ENCODE data around the gene PRKN. TPM values are rescaled to one million over a fixed set of nuclear protein-coding genes. Genes with fewer than 3 reads are reported as not detected.

Gene PRKN
- total RNA-seq, 1 experiment from 2014 or later, result 1.1 TPM

DNA sequence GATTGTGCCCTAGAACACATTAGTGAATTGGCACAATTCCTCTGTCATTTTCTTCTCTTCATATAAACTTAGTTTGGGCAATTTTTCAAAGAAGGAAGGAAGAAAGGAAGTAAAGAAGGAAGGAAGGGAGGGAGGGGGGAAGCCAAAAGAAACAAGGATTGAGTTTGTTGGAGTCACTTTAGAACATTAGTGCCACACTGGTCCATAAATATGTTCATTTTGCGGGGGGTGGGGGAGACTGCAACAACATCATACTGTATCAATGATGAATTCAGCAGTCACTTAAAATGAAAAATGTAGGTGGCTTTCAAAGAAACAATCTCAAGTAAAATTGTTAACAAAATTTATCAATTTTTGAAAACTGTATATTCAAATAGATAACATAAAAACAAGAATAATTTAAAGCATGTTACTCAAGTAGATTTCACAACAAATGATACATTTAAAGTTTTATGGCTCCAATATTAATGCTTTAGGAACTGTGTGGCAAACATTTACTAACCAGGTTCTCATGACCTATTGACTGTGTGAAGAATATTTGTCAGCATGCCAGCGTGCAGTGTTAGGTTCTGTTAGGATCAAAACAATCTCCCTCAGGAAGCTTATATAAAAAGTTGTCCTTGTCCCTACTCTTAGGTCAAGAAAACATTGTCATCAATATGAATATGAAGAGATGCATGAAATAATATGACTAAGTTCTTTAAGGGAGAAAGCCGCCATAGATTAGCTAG is 1245.6 kb downstream of the PRKN start:
- in situ Hi-C loops (cut with HindIII; ENCODE audit: low pct_unique_long_range_greater_than_20kb, low sequenced_read_pairs), result no loop called here
- no peak for DNase-seq (ENCODE audit: low read depth)

DNA sequence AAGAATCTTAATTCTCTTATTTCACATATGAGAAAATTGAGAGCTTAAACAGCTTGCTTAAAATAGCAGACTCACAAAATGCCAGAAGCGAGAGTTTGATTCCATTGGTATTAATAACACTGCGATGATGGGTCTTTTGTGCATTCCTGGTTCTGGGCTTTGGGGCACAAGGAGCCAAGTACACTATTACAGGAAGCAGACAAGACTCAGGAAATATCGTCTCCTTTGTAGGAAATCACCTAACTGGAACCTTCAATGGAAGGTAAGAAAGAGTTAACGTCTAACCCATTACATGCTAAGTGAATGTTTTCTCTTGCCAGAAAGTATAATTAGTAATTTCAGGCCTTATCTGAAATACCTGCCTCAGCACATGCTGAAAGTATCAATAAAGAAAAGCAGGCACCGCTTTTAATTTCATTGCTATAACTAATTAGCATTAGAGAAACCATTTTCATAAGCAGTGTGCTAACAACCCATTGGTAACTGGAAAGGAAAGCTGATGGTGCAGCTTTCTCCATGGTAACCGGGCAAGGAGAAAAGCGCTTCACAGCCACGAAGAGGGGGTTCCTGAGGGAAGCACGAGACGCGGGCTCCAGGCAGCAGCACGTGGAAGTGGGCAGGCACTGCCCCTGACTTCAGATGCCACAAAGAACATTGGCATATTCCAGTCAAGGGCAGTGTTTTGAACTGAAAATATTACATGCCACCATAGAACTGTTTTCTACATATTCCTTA is 1247.0 kb downstream of the PRKN start:
- in situ Hi-C loops (cut with HindIII; ENCODE audit: low pct_unique_long_range_greater_than_20kb, low sequenced_read_pairs), result no loop called here
- DNase-seq (ENCODE audit: low read depth), result no peak

DNA sequence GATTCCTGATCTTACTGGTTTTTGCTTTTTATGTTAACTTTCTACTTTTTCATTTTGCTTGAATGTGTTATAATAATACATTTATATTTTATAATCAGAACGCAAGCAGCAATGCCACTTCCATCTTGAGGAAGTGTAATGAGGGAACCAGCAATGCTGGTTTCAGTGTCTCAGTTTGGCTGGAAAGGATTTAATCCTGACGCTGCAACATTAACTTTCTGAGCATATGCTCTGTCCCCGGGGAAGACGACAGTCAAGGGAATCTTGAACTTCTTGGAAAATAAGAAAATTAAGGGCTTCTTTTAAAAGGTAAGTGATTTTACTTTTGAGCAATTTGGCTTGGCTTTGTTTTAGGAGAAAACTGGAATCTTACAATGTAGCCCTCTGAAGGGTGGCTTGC is 1248.2 kb downstream of the PRKN start:
- in situ Hi-C loops (cut with HindIII; ENCODE audit: low pct_unique_long_range_greater_than_20kb, low sequenced_read_pairs), result no loop called here
- DNase-seq (ENCODE audit: low read depth), result no peak

DNA sequence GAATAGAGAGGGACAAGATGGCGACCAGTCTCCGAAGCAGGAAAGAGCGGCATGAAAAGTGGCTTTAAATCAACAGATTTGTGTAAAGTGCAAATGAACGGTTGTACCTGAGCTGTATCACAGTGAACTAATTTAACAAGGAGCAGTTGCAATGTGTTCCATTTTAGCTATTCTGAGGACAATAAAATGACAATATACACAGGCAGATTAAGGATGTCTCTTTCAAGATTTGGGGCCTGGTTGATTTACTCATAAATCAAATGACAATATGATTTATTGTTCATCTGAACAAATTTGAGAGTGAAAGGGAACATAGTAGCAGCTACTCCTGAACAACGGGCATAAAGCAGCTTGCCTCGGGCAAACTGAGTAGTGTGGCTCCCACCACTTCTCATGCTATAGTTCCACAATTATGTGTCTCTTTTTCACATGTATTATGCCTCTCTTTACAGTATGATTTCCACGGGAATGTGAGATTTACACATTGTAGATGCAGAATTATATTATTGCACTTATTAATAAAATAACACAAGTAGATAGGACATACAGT is 1249.6 kb downstream of the PRKN start:
- DNase-seq (ENCODE audit: low read depth), result no peak
- in situ Hi-C loops (cut with HindIII; ENCODE audit: low pct_unique_long_range_greater_than_20kb, low sequenced_read_pairs), result no loop called here

DNA sequence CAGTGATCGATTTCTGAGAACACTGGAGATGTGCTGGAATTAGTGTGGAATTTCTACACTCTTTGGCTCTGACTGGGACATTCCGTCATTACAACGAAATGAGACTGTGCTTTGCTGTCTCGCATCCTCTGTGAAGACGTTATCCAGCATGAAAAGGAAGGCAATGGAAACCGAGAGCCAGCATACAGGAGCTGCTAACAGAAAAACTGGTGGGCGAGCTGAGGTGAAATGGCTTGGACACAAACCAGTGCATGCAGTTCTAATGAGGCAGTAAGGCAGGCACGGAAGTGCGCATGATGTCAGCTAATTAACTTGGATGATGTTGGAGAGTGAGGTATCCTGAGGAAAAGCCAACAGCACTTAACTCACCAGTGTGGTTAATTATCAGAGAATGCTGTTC is 1250.9 kb downstream of the PRKN start:
- in situ Hi-C loops (cut with HindIII; ENCODE audit: low pct_unique_long_range_greater_than_20kb, low sequenced_read_pairs), result no loop called here
- DNase-seq (ENCODE audit: low read depth), result no peak

- in situ Hi-C loops (cut with HindIII; ENCODE audit: low pct_unique_long_range_greater_than_20kb, low sequenced_read_pairs), result no loop called here
- no peak for DNase-seq (ENCODE audit: low read depth)
Observed at GRCh38 chr6:161465403-161465802, 1262.2 kb downstream of the PRKN start.

DNA sequence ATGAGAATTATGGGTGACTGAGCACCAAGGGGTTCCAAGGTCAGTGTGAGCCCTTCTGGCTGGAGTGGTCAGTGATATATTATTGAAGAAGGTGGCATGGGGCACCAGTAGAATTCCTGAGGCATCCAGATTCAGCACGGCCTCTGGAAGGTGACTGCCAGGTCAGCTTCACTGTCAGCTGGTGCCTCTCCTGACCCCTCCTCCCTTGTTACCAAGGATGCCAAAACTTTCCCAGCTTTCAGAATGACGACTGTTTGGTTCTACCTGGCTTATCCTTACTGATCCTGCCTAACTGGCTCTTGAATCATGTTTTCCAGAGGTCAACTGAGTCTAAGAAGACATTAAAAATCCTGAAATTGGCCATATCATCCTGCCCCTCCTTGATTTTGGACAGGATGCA is 1264.5 kb downstream of the PRKN start:
- peak; percentile 59 for DNase-seq (ENCODE audit: low read depth)
- in situ Hi-C loops (cut with HindIII; ENCODE audit: low pct_unique_long_range_greater_than_20kb, low sequenced_read_pairs), result no loop called here

GRCh38 chr6:161462148-161462547 is 1265.4 kb downstream of the PRKN start:
- peak; percentile 54 for DNase-seq (ENCODE audit: low read depth)
- in situ Hi-C loops (cut with HindIII; ENCODE audit: low pct_unique_long_range_greater_than_20kb, low sequenced_read_pairs), result no loop called here

GRCh38 chr6:161459008-161459615 is 1268.5 kb downstream of the PRKN start:
- no peak for DNase-seq (ENCODE audit: low read depth)
- in situ Hi-C loops (cut with HindIII; ENCODE audit: low pct_unique_long_range_greater_than_20kb, low sequenced_read_pairs), result no loop called here

DNA sequence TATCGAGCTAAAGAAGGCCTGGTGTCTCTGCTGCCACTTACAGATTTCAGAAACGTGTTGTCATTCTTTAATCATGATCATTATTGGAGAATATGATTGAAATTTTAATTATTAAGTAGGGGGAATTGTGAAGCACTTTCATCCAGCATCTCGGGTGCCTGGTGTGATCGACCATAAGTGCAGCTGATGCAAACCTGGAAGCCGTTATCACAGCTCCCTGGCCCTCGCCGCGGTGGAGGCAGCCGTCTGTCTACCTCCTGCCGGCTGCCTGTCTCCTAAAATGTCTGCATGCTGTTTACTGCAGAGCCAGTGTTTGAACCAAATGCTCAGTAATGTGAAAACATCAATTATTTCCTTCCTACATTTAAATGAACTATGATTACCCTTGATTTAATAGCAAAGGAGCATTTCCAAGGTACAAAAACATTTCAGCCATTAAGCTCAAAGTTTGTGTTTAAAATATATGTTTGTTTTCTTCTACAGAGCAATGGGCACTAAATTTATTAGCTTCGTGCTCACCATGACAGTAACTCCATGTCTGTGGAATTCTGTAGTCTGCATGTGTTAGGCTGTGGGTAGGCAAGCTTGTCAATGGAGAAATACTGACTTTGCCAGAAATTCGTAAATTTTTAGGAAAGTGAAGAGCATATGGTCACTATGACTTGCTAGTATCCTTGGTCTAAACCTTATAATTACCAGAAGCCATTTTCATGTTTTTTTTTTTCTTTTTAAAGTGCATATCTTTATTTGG is 1269.2 kb downstream of the PRKN start:
- DNase-seq (ENCODE audit: low read depth), result no peak
- in situ Hi-C loops (cut with HindIII; ENCODE audit: low pct_unique_long_range_greater_than_20kb, low sequenced_read_pairs), result no loop called here

GRCh38 chr6:161455848-161456247 is 1271.7 kb downstream of the PRKN start:
- in situ Hi-C loops (cut with HindIII; ENCODE audit: low pct_unique_long_range_greater_than_20kb, low sequenced_read_pairs), result no loop called here
- no peak for DNase-seq (ENCODE audit: low read depth)

- DNase-seq (ENCODE audit: low read depth), result no peak
- in situ Hi-C loops (cut with HindIII; ENCODE audit: low pct_unique_long_range_greater_than_20kb, low sequenced_read_pairs), result no loop called here
Observed at GRCh38 chr6:161453558-161453957, 1274.0 kb downstream of the PRKN start.

- DNase-seq (ENCODE audit: low read depth), result no peak
- in situ Hi-C loops (cut with HindIII; ENCODE audit: low pct_unique_long_range_greater_than_20kb, low sequenced_read_pairs), result no loop called here
Observed at GRCh38 chr6:161452241-161452640, 1275.3 kb downstream of the PRKN start.

- in situ Hi-C loops (cut with HindIII; ENCODE audit: low pct_unique_long_range_greater_than_20kb, low sequenced_read_pairs), result no loop called here
- DNase-seq (ENCODE audit: low read depth), result no peak
Observed at GRCh38 chr6:161449521-161449920, 1278.0 kb downstream of the PRKN start.

- in situ Hi-C loops (cut with HindIII; ENCODE audit: low pct_unique_long_range_greater_than_20kb, low sequenced_read_pairs), result no loop called here
- DNase-seq (ENCODE audit: low read depth), result no peak
Observed at GRCh38 chr6:161446949-161447348, 1280.6 kb downstream of the PRKN start.

- in situ Hi-C loops (cut with HindIII; ENCODE audit: low pct_unique_long_range_greater_than_20kb, low sequenced_read_pairs), result no loop called here
Observed at GRCh38 chr6:161446296-161446925, 1281.2 kb downstream of the PRKN start.

DNA sequence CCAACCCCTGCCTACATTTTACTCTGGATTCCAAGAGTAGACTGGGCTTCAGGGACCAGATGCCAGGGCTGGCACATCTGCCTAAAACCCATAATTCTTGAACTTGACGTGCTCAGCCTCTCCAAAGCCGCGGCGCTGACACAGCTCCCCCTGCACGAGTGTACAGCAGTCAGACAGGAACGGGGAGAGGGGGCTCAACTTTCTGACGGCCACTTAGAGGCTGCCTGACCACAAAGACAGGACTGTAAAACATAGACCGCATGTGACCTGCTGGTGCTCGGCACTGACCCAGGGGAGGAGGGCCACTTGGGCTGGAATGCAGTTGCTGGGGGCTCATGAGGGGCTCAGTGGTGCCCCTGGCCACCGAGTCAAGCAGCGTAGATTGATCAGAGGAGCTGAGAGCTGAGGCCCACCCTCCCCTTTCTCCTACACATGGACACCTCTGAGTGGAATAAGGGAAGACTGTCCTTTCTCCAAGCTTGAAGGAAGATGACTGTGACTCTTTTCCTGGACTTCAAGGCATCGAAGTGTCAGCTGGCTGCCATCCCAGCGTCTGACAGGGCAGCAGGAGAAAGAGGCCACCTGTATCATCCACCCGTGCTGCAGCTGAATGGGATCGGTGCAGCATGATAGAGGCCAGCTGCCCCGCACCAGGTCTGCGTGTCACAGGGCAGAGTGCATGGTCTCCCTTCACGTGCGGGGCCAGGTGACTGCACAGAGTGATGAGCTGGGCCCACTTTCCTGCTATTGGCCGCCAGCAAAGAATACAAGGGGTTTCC is 1282.4 kb downstream of the PRKN start:
- DNase-seq (ENCODE audit: low read depth), result no peak

More at GRCh38 chr6:161446296-161446925, 1281.2 kb downstream of the PRKN start:
- DNase-seq (ENCODE audit: low read depth), result no peak

More for the DNA sequence above, 1282.4 kb downstream of the PRKN start:
- in situ Hi-C loops (cut with HindIII; ENCODE audit: low pct_unique_long_range_greater_than_20kb, low sequenced_read_pairs), result no loop called here
